ENCODE data around the gene SHROOM3.

Gene SHROOM3

DNA sequence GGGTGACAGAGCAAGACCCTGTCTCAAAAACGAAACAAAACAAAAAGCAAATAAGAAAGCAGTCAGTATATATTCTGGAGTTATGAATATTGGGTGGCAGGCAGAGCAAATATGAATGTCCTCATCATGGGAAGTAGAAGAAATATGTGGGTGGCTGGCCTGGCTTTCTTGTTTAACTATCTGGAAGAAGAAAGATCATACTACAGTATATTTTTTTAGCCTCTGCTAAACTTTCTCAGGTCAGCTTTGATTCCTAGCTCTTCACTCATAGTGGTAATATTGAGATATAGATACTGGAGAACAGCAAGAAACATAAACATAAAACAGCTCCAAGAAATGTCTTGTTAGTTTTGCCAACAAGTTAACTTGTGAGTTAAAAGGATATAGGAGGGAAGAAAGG is 270.4 kb downstream of the SHROOM3 start:
- DNase-seq (ENCODE audit: low read depth, low spot score), result no peak
- Histone ChIP-seq H3K9ac (ENCODE audit: insufficient read length, low read depth) (no peak overlapping the region), H3K4me3 (ENCODE audit: insufficient read length, low read depth) (no peak overlapping the region), H3K4me1 (ENCODE audit: insufficient read depth, insufficient read length) (no peaks in the 10 kb centered on the region), H3K9me3 (ENCODE audit: insufficient read depth, low read length) (no peaks in the 10 kb centered on the region), H3K36me3 (ENCODE audit: insufficient read depth, insufficient read length, low read length) (peaks cover 6% of the 10 kb centered on the region), H3K27me3 (ENCODE audit: insufficient read depth, insufficient read length) (no peaks in the 10 kb centered on the region)
- TF ChIP-seq ZNF274 (IDR thresholded peaks at IDR 0.05; ENCODE audit: low read depth, low read length) (no peak), SUZ12 (IDR thresholded peaks at IDR 0.05; ENCODE audit: extremely low read depth, insufficient read depth, insufficient read length) (no peak), YY1 (IDR thresholded peaks at IDR 0.05; ENCODE audit: insufficient read depth, insufficient read length) (no peak)

DNA sequence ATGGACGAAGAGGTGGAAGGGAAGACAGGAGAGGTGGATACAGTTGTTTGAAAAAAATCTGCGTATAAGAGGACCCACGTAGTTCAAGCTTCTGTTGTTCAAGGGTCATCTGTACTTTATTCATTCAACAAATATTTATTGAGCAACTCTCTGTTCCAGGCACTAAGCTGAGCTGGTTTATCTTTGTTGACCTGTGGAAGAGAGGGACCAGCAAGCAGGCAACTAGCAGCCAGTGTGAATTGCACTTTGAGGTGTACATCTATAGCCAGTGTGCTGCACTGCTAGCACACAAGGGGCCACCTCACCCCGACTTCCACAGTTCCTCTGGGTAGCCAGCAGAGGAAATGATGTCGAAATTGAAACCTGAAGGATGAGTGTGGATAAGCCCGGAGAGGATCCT is 271.6 kb downstream of the SHROOM3 start:
- no peaks in the 10 kb centered on the region for H3K4me1 ChIP-seq (ENCODE audit: insufficient read depth, insufficient read length)
- no peaks in the 10 kb centered on the region for H3K9me3 ChIP-seq (ENCODE audit: insufficient read depth, low read length)
- no peak overlapping the region for H3K4me3 ChIP-seq (ENCODE audit: insufficient read length, low read depth)
- no peaks in the 10 kb centered on the region for H3K27me3 ChIP-seq (ENCODE audit: insufficient read depth, insufficient read length)
- peaks cover 16% of the 10 kb centered on the region for H3K36me3 ChIP-seq (ENCODE audit: insufficient read depth, insufficient read length, low read length)
- no peak overlapping the region for H3K9ac ChIP-seq (ENCODE audit: insufficient read length, low read depth)
- TF ChIP-seq SUZ12 (IDR thresholded peaks at IDR 0.05; ENCODE audit: extremely low read depth, insufficient read depth, insufficient read length) (no peak), YY1 (IDR thresholded peaks at IDR 0.05; ENCODE audit: insufficient read depth, insufficient read length) (no peak), ZNF274 (IDR thresholded peaks at IDR 0.05; ENCODE audit: low read depth, low read length) (no peak)
- no peak for DNase-seq (ENCODE audit: low read depth, low spot score)

DNA sequence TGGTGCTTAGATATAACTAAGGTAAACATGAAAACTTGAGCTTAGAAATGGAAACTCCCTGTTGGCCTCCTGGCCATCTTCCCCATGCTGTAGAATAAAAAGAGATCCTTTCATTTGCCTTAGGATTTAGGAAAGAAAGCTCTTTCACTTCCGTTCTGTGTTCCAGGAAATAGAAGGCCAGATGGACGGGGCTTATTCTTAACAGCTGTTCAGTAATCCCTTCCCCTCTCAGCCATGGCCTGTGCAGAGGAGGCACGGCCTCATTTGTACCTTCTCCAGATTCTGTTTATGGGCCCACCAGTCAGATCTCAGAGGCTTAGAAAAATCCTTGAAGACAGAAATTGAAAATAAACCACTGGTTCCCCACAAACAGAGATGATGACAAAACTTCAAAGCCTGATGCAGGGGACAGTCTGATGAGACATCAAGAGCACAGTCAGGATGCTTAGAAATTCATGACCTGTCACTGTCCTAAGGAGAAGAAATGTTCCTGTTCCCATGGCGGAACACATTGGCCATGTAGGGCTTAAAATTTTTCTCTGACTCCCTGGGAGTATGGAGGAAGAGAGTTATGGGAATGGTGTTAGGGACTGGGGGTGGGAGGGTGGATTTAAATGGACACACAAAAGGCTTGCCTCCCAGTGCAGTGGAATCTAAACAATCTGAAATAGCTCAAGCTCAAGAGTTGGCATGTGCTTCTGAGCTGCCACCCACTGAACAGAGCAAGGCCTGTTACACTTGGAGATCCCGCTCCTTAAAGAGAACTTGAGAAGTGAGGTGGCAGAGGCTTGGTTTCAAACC is 274.1 kb downstream of the SHROOM3 start:
- no peaks in the 10 kb centered on the region for H3K27me3 ChIP-seq (ENCODE audit: insufficient read depth, insufficient read length)
- H3K4me1 ChIP-seq (ENCODE audit: insufficient read depth, insufficient read length), result no peaks in the 10 kb centered on the region
- no peak for DNase-seq (ENCODE audit: low read depth, low spot score)
- H3K9ac ChIP-seq (ENCODE audit: insufficient read length, low read depth), result no peak overlapping the region
- peaks cover 29% of the 10 kb centered on the region for H3K36me3 ChIP-seq (ENCODE audit: insufficient read depth, insufficient read length, low read length)
- no peak for TF ChIP-seq ZNF274 (IDR thresholded peaks at IDR 0.05; ENCODE audit: low read depth, low read length)
- H3K9me3 ChIP-seq (ENCODE audit: insufficient read depth, low read length), result no peaks in the 10 kb centered on the region
- H3K4me3 ChIP-seq (ENCODE audit: insufficient read length, low read depth), result no peak overlapping the region

DNA sequence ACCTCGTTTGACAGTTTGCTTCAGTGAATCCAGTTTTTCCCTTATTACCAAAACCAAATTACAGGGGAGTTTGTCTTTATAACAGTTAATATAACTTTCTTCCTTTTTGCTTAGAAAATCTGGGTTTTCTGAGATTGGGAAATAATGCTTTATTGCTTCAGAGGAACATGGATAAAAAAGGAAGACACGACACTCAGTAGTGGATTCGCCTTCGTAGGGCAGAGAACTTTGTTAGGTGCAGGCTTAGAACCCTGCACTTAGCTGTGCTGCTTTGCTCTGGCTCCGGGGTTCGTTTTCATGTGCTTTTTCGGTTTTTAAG is 274.7 kb downstream of the SHROOM3 start:
- no peaks in the 10 kb centered on the region for H3K9me3 ChIP-seq (ENCODE audit: insufficient read depth, low read length)
- TF ChIP-seq ZNF274 (IDR thresholded peaks at IDR 0.05; ENCODE audit: low read depth, low read length), result no peak
- TF ChIP-seq SUZ12 (IDR thresholded peaks at IDR 0.05; ENCODE audit: extremely low read depth, insufficient read depth, insufficient read length), result no peak
- TF ChIP-seq YY1 (IDR thresholded peaks at IDR 0.05; ENCODE audit: insufficient read depth, insufficient read length), result no peak
- no peak for DNase-seq (ENCODE audit: low read depth, low spot score)
- H3K4me3 ChIP-seq (ENCODE audit: insufficient read length, low read depth), result no peak overlapping the region
- H3K27me3 ChIP-seq (ENCODE audit: insufficient read depth, insufficient read length), result no peaks in the 10 kb centered on the region
- no peaks in the 10 kb centered on the region for H3K4me1 ChIP-seq (ENCODE audit: insufficient read depth, insufficient read length)
- H3K9ac ChIP-seq (ENCODE audit: insufficient read length, low read depth), result no peak overlapping the region
- H3K36me3 ChIP-seq (ENCODE audit: insufficient read depth, insufficient read length, low read length), result peaks cover 30% of the 10 kb centered on the region

DNA sequence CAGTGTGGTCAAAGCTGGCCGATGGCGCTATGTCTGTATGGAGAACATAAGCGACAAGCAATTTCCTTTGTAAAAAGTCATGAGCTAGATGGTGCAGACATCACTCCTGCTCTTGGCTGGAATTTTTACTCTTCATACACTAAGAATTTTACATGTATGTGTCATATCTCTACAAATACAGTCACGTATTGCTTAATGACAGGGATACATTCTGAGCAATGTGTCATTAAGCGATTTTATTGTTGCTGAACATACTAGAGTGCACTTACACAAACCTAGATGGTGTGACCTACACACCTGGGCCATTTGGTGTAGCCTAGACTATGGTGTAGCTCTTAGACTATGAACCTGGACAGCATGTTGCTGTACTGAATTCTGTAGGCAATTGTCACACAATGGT is 277.5 kb downstream of the SHROOM3 start:
- Histone ChIP-seq H3K36me3 (ENCODE audit: insufficient read depth, insufficient read length, low read length) (peaks cover 30% of the 10 kb centered on the region), H3K27me3 (ENCODE audit: insufficient read depth, insufficient read length) (no peaks in the 10 kb centered on the region), H3K9me3 (ENCODE audit: insufficient read depth, low read length) (no peaks in the 10 kb centered on the region), H3K9ac (ENCODE audit: insufficient read length, low read depth) (no peak overlapping the region), H3K4me3 (ENCODE audit: insufficient read length, low read depth) (no peak overlapping the region), H3K4me1 (ENCODE audit: insufficient read depth, insufficient read length) (no peaks in the 10 kb centered on the region)
- no peak for DNase-seq (ENCODE audit: low read depth, low spot score)
- TF ChIP-seq ZNF274 (IDR thresholded peaks at IDR 0.05; ENCODE audit: low read depth, low read length) (no peak), SUZ12 (IDR thresholded peaks at IDR 0.05; ENCODE audit: extremely low read depth, insufficient read depth, insufficient read length) (no peak), YY1 (IDR thresholded peaks at IDR 0.05; ENCODE audit: insufficient read depth, insufficient read length) (no peak)

DNA sequence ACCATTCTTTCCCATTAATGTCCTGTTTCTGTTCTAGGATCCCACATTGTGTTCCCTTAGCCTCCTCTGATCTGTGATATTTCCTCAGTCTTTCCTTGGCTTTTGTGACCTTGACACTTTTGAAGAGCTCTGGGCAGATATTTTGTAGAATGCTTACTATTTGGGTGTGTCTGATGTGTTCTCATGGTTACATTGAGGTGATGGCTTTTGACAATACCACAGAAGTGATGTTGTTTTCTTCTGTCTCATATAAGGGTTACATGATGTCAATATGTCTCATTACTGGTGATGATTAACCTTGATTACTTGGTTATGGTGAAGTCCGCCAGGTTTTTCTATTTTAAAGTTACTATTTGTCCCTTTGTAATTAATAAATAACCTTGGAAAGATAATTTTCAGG is 279.2 kb downstream of the SHROOM3 start:
- Histone ChIP-seq H3K36me3 (ENCODE audit: insufficient read depth, insufficient read length, low read length) (peaks cover 30% of the 10 kb centered on the region), H3K4me3 (ENCODE audit: insufficient read length, low read depth) (no peak overlapping the region), H3K4me1 (ENCODE audit: insufficient read depth, insufficient read length) (no peaks in the 10 kb centered on the region), H3K27me3 (ENCODE audit: insufficient read depth, insufficient read length) (no peaks in the 10 kb centered on the region), H3K9me3 (ENCODE audit: insufficient read depth, low read length) (no peaks in the 10 kb centered on the region), H3K9ac (ENCODE audit: insufficient read length, low read depth) (no peak overlapping the region)
- no peak for TF ChIP-seq SUZ12 (IDR thresholded peaks at IDR 0.05; ENCODE audit: extremely low read depth, insufficient read depth, insufficient read length)
- no peak for TF ChIP-seq YY1 (IDR thresholded peaks at IDR 0.05; ENCODE audit: insufficient read depth, insufficient read length)
- TF ChIP-seq ZNF274 (IDR thresholded peaks at IDR 0.05; ENCODE audit: low read depth, low read length), result no peak
- DNase-seq (ENCODE audit: low read depth, low spot score), result no peak

DNA sequence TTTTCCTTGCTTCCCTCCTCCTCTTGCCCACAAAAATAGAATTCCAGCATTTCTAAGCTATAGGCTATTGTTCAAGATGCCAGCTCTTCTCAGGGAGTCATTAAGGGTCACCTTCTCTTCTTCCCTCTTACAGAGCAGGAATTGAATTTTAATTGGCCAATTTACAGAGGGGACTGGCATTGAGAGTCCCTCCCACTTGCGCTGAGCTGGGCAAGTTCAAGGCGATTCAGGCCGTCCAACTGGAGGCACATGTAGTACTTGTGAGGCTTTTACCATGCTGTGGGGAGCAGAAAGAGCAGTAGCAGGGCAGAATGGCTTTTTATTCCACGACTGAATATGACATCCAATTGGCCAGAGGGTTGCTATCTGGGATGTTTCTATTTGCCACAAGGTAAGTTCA is 281.0 kb downstream of the SHROOM3 start:
- no peak for DNase-seq (ENCODE audit: low read depth, low spot score)
- peaks cover 19% of the 10 kb centered on the region for H3K36me3 ChIP-seq (ENCODE audit: insufficient read depth, insufficient read length, low read length)

More for the DNA sequence above, 281.0 kb downstream of the SHROOM3 start:
- Histone ChIP-seq H3K4me1 (ENCODE audit: insufficient read depth, insufficient read length) (no peaks in the 10 kb centered on the region), H3K9ac (ENCODE audit: insufficient read length, low read depth) (no peak overlapping the region), H3K27me3 (ENCODE audit: insufficient read depth, insufficient read length) (no peaks in the 10 kb centered on the region), H3K4me3 (ENCODE audit: insufficient read length, low read depth) (no peak overlapping the region), H3K9me3 (ENCODE audit: insufficient read depth, low read length) (no peaks in the 10 kb centered on the region)
- TF ChIP-seq YY1 (IDR thresholded peaks at IDR 0.05; ENCODE audit: insufficient read depth, insufficient read length), result no peak
- no peak for TF ChIP-seq SUZ12 (IDR thresholded peaks at IDR 0.05; ENCODE audit: extremely low read depth, insufficient read depth, insufficient read length)
- TF ChIP-seq ZNF274 (IDR thresholded peaks at IDR 0.05; ENCODE audit: low read depth, low read length), result no peak

Measured in NT2/D1 (cell line).